ENCODE data around the gene RAB3IL1.
"Not testable (repeated sequence)": the region's sequence is repeated elsewhere in the genome, so short reads cannot be mapped to it uniquely, and the experiment has no call there.

Gene RAB3IL1

GRCh38 chr11:61885784-61886580, 31.4 kb downstream of the RAB3IL1 start:
- DNase-seq (ENCODE audit: low spot score), result no peak

- DNase-seq (ENCODE audit: low spot score), result no peak
These were observed 32.1 kb downstream of the RAB3IL1 start for GRCh38 chr11:61885166-61885778.

- no peak for DNase-seq (ENCODE audit: low spot score)
These were observed 33.4 kb downstream of the RAB3IL1 start for GRCh38 chr11:61883947-61884346.

- no peak for DNase-seq (ENCODE audit: low spot score)
These were observed 34.0 kb downstream of the RAB3IL1 start for GRCh38 chr11:61883327-61883726.

- no peak for DNase-seq (ENCODE audit: low spot score)
These were observed 34.5 kb downstream of the RAB3IL1 start for GRCh38 chr11:61882879-61883278.

- not testable (repeated sequence) for DNase-seq (ENCODE audit: low spot score)
These were observed 35.1 kb downstream of the RAB3IL1 start for GRCh38 chr11:61882267-61882666.

- no peak for DNase-seq (ENCODE audit: low spot score)
These were observed 36.0 kb downstream of the RAB3IL1 start for GRCh38 chr11:61881397-61881796.

GRCh38 chr11:61880454-61880853, 36.9 kb downstream of the RAB3IL1 start:
- no peak for DNase-seq (ENCODE audit: low spot score)

GRCh38 chr11:61880031-61880430, 37.3 kb downstream of the RAB3IL1 start:
- DNase-seq (ENCODE audit: low spot score), result no peak

GRCh38 chr11:61879152-61879551, 38.2 kb downstream of the RAB3IL1 start:
- DNase-seq (ENCODE audit: low spot score), result no peak

- no peak for DNase-seq (ENCODE audit: low spot score)
These were observed 41.7 kb downstream of the RAB3IL1 start for GRCh38 chr11:61875698-61876097.

- no peak for DNase-seq (ENCODE audit: low spot score)
These were observed 42.5 kb downstream of the RAB3IL1 start for GRCh38 chr11:61874853-61875252.

GRCh38 chr11:61874377-61874809, 43.0 kb downstream of the RAB3IL1 start:
- DNase-seq (ENCODE audit: low spot score), result no peak

- DNase-seq (ENCODE audit: low spot score), result no peak
These were observed 43.6 kb downstream of the RAB3IL1 start for GRCh38 chr11:61873588-61874376.

GRCh38 chr11:61872935-61873565, 44.3 kb downstream of the RAB3IL1 start:
- DNase-seq (ENCODE audit: low spot score), result no peak

GRCh38 chr11:61871158-61871597, 46.2 kb downstream of the RAB3IL1 start:
- DNase-seq (ENCODE audit: low spot score), result peak; percentile 27

GRCh38 chr11:61870541-61871031, 46.8 kb downstream of the RAB3IL1 start:
- no peak for DNase-seq (ENCODE audit: low spot score)

GRCh38 chr11:61869708-61870451, 47.5 kb downstream of the RAB3IL1 start:
- no peak for DNase-seq (ENCODE audit: low spot score)

- no peak for DNase-seq (ENCODE audit: low spot score)
These were observed 48.0 kb downstream of the RAB3IL1 start for GRCh38 chr11:61869429-61869707.

GRCh38 chr11:61868571-61869428, 48.6 kb downstream of the RAB3IL1 start:
- no peak for DNase-seq (ENCODE audit: low spot score)

GRCh38 chr11:61866958-61867343, 50.4 kb downstream of the RAB3IL1 start:
- no peak for DNase-seq (ENCODE audit: low spot score)
